Body of pancreas (tissue), 4 donors: ENCODE data around the gene NECTIN1. TPM values are rescaled to one million over a fixed set of nuclear protein-coding genes. Genes with fewer than 3 reads are reported as not detected.

Source experiments
- ATAC-seq: fragments of 150-250 bp; one replicate; pipeline ENCODE4 v1.9.1; 2016
- DNase-seq, 4 donors: peaks; one replicate each; pipeline ENCODE4 v3.0.0-alpha.2; 2019
- H3K27ac ChIP-seq, 4 donors: fragments of 200-600 bp; sonication (generic); 1 replicate in 3 of 4; 2 replicates in 1 of 4; pipeline versions ENCODE4 v1.5.1 to v1.6.1; 2016 to 2019; ENCODE audit warnings: mild to moderate bottlenecking in 1 of 4, mixed read lengths in 1 of 4, moderate library complexity in 1 of 4
- H3K27me3 ChIP-seq, 2 donors: fragments of 200-600 bp; sonication (generic); one replicate each; pipeline ENCODE4 v1.6.0; 2016; ENCODE audit warnings: mild to moderate bottlenecking in 1 of 2
- H3K36me3 ChIP-seq, 2 donors: fragments of 200-600 bp; sonication (generic); replicated peaks in 1 of 2; 2 replicates each; pipeline ENCODE4 v1.5.1; 2016; ENCODE audit warnings: low read depth in 2 of 2; ENCODE audit not compliant: insufficient read depth in 1 of 2
- H3K4me1 ChIP-seq: fragments of 200-600 bp; sonication (generic); one replicate; pipeline ENCODE4 v1.6.0; 2016
- H3K4me3 ChIP-seq, 2 donors: fragments of 200-600 bp; sonication (generic); 1 replicate in 1 of 2; 2 replicates in 1 of 2; pipeline ENCODE4 v1.5.1; 2016 to 2019
- H3K9me3 ChIP-seq, 3 donors: fragments of 200-600 bp; sonication (generic); 1 replicate in 2 of 3; 2 replicates in 1 of 3; pipeline ENCODE4 v1.5.1; 2016
- POLR2A ChIP-seq, 3 donors: fragments of 450-650 bp; IDR thresholded peaks; one replicate each; pipeline ENCODE4 v1.6.1; 2016; ENCODE audit warnings: antibody characterized with exemption in 3 of 3, mild to moderate bottlenecking in 2 of 3
- WGBS, 2 donors: methylation state at CpG; one replicate each; pipeline ENCODE4 v1.1.5; 2017; 5-methylcytosine and 5-hydroxymethylcytosine counted together
- intact Hi-C: fragments of 100-400 bp; cut with DNase I; formaldehyde crosslinking; loops from one replicate; pipeline ENCODE4 v1.15.1; 2023
- total RNA-seq, 2 donors: library from RNA; depleted of rRNA; stranded (reverse); fragments of >200 nt; gene quantifications; one replicate each; pipeline ENCODE4 v1.1.0, GENCODE V29; 2016
- TF ChIP-seq, protein P1 (sequence below), 7 experiments: fragments of 450-650 bp in 4 of 7; fragments of 200-600 bp in 3 of 7; sonication (generic) in 3 of 7; IDR thresholded peaks; one replicate each; pipeline ENCODE4 v1.5.1; 2016 to 2019; ENCODE audit warnings: antibody characterized with exemption in 7 of 7

Gene NECTIN1, protein sequence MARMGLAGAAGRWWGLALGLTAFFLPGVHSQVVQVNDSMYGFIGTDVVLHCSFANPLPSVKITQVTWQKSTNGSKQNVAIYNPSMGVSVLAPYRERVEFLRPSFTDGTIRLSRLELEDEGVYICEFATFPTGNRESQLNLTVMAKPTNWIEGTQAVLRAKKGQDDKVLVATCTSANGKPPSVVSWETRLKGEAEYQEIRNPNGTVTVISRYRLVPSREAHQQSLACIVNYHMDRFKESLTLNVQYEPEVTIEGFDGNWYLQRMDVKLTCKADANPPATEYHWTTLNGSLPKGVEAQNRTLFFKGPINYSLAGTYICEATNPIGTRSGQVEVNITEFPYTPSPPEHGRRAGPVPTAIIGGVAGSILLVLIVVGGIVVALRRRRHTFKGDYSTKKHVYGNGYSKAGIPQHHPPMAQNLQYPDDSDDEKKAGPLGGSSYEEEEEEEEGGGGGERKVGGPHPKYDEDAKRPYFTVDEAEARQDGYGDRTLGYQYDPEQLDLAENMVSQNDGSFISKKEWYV
- 10 to 100 TPM in 1 of 2 donors, 1 to 10 TPM in 1; 7.3 to 31.6 TPM for total RNA-seq

DNA sequence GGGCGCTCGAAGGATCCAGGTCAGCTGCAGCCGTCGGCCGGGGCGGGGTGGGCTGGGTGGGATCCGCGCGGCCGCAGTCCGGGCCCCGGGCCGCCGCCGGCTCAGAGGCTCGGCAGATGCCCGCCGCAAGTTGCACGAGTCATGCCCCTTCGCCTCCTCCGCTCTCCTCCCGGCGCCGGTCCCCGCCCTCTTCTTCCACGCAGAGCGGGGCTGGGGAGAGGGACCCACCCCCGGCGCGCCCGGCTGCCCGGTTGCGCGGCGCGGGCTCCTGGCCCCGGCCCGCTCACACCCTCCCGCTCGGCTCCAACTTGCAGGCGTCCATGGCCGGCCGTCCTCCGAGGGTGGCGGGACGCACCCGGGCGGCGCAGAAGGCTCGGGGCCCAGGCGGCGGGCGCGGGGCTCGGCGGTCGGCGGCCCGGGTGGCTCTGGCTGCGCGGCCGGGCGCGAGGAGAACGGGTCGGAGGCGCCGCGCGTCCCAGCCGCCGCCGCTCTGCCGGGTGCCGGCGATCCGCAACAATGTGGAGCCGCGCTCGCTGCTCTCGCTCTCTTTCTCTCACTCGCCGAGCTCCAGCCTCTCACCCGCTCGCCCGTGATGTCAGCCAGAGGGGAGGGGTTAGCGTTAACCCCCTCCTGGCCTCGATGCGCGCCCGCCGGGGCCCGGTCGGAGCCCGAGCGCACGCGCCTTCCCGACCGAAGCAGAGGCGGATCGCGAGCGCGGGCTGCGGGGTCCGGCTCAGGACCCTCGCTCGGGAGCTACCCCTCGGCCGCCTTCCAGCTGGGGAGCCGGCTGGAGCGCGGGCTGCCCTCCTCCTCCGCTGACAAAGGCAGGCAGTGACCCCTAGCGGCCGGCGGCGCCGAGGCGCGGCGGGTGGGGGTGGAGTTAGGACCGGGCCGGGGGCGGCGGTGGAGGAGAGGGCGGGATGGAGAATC lies at the start of gene NECTIN1:
Gene NECTIN1 (minus strand): TSS at position 550 of the 930 bp plus-strand sequence. CDS start 647 bp downstream, outside the sequence.
- DNase-seq (peak; percentile 89 to 91 (median 90)), ATAC-seq (peak; percentile 87)
- TF ChIP-seq, protein P1, sequence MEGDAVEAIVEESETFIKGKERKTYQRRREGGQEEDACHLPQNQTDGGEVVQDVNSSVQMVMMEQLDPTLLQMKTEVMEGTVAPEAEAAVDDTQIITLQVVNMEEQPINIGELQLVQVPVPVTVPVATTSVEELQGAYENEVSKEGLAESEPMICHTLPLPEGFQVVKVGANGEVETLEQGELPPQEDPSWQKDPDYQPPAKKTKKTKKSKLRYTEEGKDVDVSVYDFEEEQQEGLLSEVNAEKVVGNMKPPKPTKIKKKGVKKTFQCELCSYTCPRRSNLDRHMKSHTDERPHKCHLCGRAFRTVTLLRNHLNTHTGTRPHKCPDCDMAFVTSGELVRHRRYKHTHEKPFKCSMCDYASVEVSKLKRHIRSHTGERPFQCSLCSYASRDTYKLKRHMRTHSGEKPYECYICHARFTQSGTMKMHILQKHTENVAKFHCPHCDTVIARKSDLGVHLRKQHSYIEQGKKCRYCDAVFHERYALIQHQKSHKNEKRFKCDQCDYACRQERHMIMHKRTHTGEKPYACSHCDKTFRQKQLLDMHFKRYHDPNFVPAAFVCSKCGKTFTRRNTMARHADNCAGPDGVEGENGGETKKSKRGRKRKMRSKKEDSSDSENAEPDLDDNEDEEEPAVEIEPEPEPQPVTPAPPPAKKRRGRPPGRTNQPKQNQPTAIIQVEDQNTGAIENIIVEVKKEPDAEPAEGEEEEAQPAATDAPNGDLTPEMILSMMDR (IDR thresholded peaks at IDR 0.05), result peak; percentile 87 to 99 (median 93)
- TF ChIP-seq POLR2A (IDR thresholded peaks at IDR 0.05), result peak; percentile 86 to 89 (median 86)
- Histone ChIP-seq H3K9me3 (no peaks in the 10 kb centered on the region), H3K4me1 (peaks cover 39% of the 10 kb centered on the region), H3K27me3 (no peaks in the 10 kb centered on the region), H3K27ac (peak within 1 kb of the TSS; percentile 89 to 95 (median 90)), H3K4me3 (peak within 1 kb of the TSS; percentile 75 to 99), H3K36me3 (no peaks in the 10 kb centered on the region)
- intact Hi-C loops, result no loop called here
- 0 to 3% methylated on average over 27 to 108 of the region's 128 CpGs for WGBS, 2 donors

DNA sequence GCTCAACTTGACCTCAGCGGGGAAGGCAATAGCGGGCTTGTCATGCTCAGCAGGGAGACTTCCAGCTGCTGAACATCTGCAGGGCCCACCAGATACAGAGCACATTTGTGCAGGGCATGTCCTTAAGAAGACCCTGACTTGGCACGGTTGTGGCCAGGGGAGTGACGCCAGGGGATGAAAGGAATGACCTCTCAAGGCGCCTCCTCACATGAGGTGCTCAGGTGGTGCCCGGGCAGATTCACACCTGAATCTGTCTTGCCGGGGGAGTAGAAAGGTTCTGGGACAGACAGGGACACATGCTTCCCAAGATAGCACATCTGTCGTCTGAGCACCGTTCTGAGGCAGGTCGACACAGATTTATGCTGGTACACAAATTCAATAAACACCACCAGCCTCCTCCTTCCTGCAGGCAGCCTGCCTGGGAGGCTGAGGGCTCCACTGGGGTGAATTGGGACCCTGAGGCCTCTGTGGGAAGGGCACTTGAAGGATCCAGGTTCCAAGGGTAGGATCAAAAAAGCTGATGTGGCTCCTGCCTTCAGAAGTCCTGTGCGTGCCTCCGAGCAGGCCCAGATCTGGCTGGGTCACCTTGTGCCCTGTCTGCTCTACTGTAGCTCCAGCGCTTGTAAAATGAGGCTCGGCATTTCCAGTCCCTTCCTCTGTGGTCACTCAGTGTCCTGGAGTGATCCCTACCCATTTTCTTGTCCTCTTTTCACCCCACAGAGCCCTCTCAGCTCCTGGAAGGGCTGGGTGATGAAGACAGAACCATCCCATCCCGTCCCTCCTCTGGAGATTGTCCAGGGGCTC lies 49.6 kb upstream of the NECTIN1 start:
- no peak for ATAC-seq
- Histone ChIP-seq H3K27ac (no peak overlapping the region), H3K4me1 (peaks cover 12% of the 10 kb centered on the region), H3K27me3 (no peaks in the 10 kb centered on the region), H3K36me3 (no peaks in the 10 kb centered on the region), H3K4me3 (no peak overlapping the region), H3K9me3 (no peaks in the 10 kb centered on the region)
- DNase-seq, result no peak
- intact Hi-C loops, result no loop called here
- TF ChIP-seq, protein P1 (IDR thresholded peaks at IDR 0.05), result no peak
- no peak for TF ChIP-seq POLR2A (IDR thresholded peaks at IDR 0.05)
- 84 to 92% methylated on average over 10 to 14 of the region's 15 CpGs for WGBS, 2 donors

DNA sequence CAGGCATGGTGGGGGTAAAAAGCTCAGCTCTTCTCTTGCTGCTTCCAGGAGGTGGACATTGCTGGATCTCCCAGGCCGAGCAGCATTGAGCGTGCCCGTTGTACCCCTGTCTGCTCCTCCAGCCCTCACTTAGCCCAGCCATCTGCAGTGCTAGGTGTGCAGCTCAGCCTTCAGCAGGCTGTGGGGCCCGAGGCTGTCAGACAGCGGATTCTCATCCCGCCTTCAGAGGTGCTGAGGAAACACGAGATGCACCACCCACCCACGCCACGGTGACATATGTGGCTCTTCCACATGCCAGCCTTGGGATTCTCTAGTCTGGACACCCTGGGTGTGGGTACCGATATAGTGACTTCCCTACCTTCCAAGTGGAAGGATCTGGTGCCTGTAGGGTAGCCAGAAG lies 48.9 kb upstream of the NECTIN1 start:
- Histone ChIP-seq H3K27ac (no peak overlapping the region), H3K36me3 (no peaks in the 10 kb centered on the region), H3K9me3 (no peaks in the 10 kb centered on the region), H3K27me3 (no peaks in the 10 kb centered on the region), H3K4me3 (no peak overlapping the region), H3K4me1 (peaks cover 12% of the 10 kb centered on the region)
- ATAC-seq, result no peak
- no peak for DNase-seq
- WGBS, 2 donors, result 87 to 91% methylated on average over 3 to 10 of the region's 10 CpGs
- TF ChIP-seq, protein P1 (IDR thresholded peaks at IDR 0.05), result no peak
- no peak for TF ChIP-seq POLR2A (IDR thresholded peaks at IDR 0.05)
- intact Hi-C loops, result no loop called here

DNA sequence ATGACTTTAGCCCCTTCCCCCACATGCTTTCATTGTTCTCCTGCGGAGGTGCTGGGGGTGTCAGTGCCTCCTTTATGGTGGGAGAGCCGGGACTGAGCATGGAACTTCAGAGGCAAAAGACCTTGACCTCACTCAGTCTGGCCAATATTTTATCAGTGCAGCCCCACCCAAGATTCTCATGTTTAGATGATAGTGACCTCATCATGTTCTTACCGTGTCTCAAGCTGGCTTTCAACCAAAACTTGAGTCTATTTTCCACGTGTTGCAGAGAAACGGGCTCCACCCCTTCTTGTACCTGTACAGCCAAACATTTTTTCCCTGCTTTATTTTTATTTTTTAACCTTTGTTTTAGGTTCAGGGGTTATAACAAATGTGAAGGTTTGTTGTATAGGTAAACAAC lies 47.7 kb upstream of the NECTIN1 start:
- no peak overlapping the region for H3K4me3 ChIP-seq
- no peak overlapping the region for H3K27ac ChIP-seq
- intact Hi-C loops, result no loop called here
- peaks cover 12% of the 10 kb centered on the region for H3K4me1 ChIP-seq
- H3K27me3 ChIP-seq, result no peaks in the 10 kb centered on the region
- ATAC-seq (peak; percentile 38), DNase-seq (no peak)
- TF ChIP-seq POLR2A (IDR thresholded peaks at IDR 0.05), result no peak
- TF ChIP-seq, protein P1 (IDR thresholded peaks at IDR 0.05), result no peak
- H3K9me3 ChIP-seq, result no peaks in the 10 kb centered on the region
- 14 to 30% methylated on average over 5 of the region's 5 CpGs for WGBS, 2 donors
- H3K36me3 ChIP-seq, result no peaks in the 10 kb centered on the region
